ENCODE results near the gene DVL2. TPM values are rescaled to one million over a fixed set of nuclear protein-coding genes. Genes with fewer than 3 reads are reported as not detected.

Gene DVL2
- total RNA-seq, 4 donors from 2014 or later = 35.9 to 182 (median 69.2) TPM

GRCh38 chr17:7215136-7215638 lies 19.1 kb downstream of the DVL2 start:
- DNase-seq = no peak
- Histone ChIP-seq H3K27me3 (no peaks in the 10 kb centered on the region), H3K4me3 (peak overlapping the region in 2 of 4 donors; percentile 33 to 59), H3K27ac (peak overlapping the region; percentile 79 to 100 (median 92)), H3K9me3 (no peaks in the 10 kb centered on the region), H3K4me1 (peaks cover 26 to 57% (median 51%) of the 10 kb centered on the region in 4 donors), H3K36me3 (no peaks in the 10 kb centered on the region)
- WGBS, 2 donors (ENCODE audit: low coverage in 1 of 2) = 40 to 60% methylated on average over 1 to 9 of the region's 9 CpGs
- TF ChIP-seq POLR2A (IDR thresholded peaks at IDR 0.05) = no peak
- no peak for TF ChIP-seq POLR2AphosphoS5 (IDR thresholded peaks at IDR 0.05)
- no peak for TF ChIP-seq CTCF (IDR thresholded peaks at IDR 0.05)
- no peak for TF ChIP-seq EP300 (IDR thresholded peaks at IDR 0.05; ENCODE audit: low read depth)
- in situ Hi-C loops (cut with MboI; ENCODE audit: low pct_ligation_motif_present in 1 of 4, low pct_unique_long_range_greater_than_20kb in 1 of 4, low sequenced_read_pairs in 3 of 4) = loop anchor here in 1 of 4 donors (10.0 kb wide), 1 partner anchor 170 kb away; the partner anchor contains the start of gene SLC16A11
- intact Hi-C loops (cut with DNase I; ENCODE audit: low total_unique reads) = no loop called here

GRCh38 chr17:7214300-7215135 lies 19.8 kb downstream of the DVL2 start:
- in situ Hi-C loops (cut with MboI; ENCODE audit: low pct_ligation_motif_present in 1 of 4, low pct_unique_long_range_greater_than_20kb in 1 of 4, low sequenced_read_pairs in 3 of 4) = loop anchor here in 1 of 4 donors (10.0 kb wide), 1 partner anchor 170 kb away; the partner anchor contains the start of gene SLC16A11
- H3K27ac ChIP-seq = peak overlapping the region; percentile 79 to 100 (median 92)
- peak overlapping the region; percentile 13 to 59 (median 29) for H3K4me3 ChIP-seq
- peaks cover 26 to 56% (median 49%) of the 10 kb centered on the region in 4 donors for H3K4me1 ChIP-seq
- WGBS, 2 donors (ENCODE audit: low coverage in 1 of 2) = 0 to 2% methylated on average over 16 to 45 of the region's 45 CpGs
- no peaks in the 10 kb centered on the region for H3K36me3 ChIP-seq
- H3K27me3 ChIP-seq = no peaks in the 10 kb centered on the region
- peak; percentile 99 for DNase-seq
- TF ChIP-seq POLR2A (IDR thresholded peaks at IDR 0.05) (no peak), POLR2AphosphoS5 (IDR thresholded peaks at IDR 0.05) (peak in 1 of 3 donors; percentile 19), EP300 (IDR thresholded peaks at IDR 0.05; ENCODE audit: low read depth) (no peak), CTCF (IDR thresholded peaks at IDR 0.05) (peak; percentile 27 to 61 (median 46))
- intact Hi-C loops (cut with DNase I; ENCODE audit: low total_unique reads) = no loop called here
- H3K9me3 ChIP-seq = no peaks in the 10 kb centered on the region

GRCh38 chr17:7213895-7214299 lies 20.4 kb downstream of the DVL2 start:
- intact Hi-C loops (cut with DNase I; ENCODE audit: low total_unique reads) = no loop called here
- peak overlapping the region; percentile 79 to 100 (median 92) for H3K27ac ChIP-seq
- no peaks in the 10 kb centered on the region for H3K27me3 ChIP-seq
- TF ChIP-seq CTCF (IDR thresholded peaks at IDR 0.05) (peak in 3 of 5 experiments; percentile 12 to 35 (median 17)), EP300 (IDR thresholded peaks at IDR 0.05; ENCODE audit: low read depth) (no peak)
- H3K36me3 ChIP-seq = no peaks in the 10 kb centered on the region
- peak overlapping the region in 3 of 4 donors; percentile 25 to 59 (median 33) for H3K4me3 ChIP-seq
- H3K9me3 ChIP-seq = no peaks in the 10 kb centered on the region
- peak; percentile 79 for DNase-seq
- H3K4me1 ChIP-seq = peaks cover 20 to 50% (median 43%) of the 10 kb centered on the region in 4 donors
- WGBS, 2 donors (ENCODE audit: low coverage in 1 of 2) = 4 to 9% methylated on average over 4 to 15 of the region's 15 CpGs
- in situ Hi-C loops (cut with MboI; ENCODE audit: low pct_ligation_motif_present in 1 of 4, low pct_unique_long_range_greater_than_20kb in 1 of 4, low sequenced_read_pairs in 3 of 4) = loop anchor here in 1 of 4 donors (10.0 kb wide), 1 partner anchor 169 kb away; the partner anchor contains the start of gene SLC16A11
